Lower leg skin (tissue), 3 donors: Measurements from ENCODE around the gene EPC1.

Experiments
- POLR2A ChIP-seq, 2 donors: fragments of 450-650 bp; IDR thresholded peaks; one replicate each; pipeline ENCODE4 v1.6.1; 2016 to 2017; ENCODE audit warnings: antibody characterized with exemption in 2 of 2, mild to moderate bottlenecking in 1 of 2, moderate library complexity in 1 of 2
- TF ChIP-seq, protein P1 (sequence below), 3 donors: fragments of 450-650 bp; IDR thresholded peaks; one replicate each; pipeline ENCODE4 v1.5.1; 2016; ENCODE audit warnings: antibody characterized with exemption in 3 of 3, mild to moderate bottlenecking in 3 of 3, moderate library complexity in 2 of 3

GRCh38 chr10:32271617-32272016 is 75.3 kb downstream of the EPC1 start:
- TF ChIP-seq, protein P1, sequence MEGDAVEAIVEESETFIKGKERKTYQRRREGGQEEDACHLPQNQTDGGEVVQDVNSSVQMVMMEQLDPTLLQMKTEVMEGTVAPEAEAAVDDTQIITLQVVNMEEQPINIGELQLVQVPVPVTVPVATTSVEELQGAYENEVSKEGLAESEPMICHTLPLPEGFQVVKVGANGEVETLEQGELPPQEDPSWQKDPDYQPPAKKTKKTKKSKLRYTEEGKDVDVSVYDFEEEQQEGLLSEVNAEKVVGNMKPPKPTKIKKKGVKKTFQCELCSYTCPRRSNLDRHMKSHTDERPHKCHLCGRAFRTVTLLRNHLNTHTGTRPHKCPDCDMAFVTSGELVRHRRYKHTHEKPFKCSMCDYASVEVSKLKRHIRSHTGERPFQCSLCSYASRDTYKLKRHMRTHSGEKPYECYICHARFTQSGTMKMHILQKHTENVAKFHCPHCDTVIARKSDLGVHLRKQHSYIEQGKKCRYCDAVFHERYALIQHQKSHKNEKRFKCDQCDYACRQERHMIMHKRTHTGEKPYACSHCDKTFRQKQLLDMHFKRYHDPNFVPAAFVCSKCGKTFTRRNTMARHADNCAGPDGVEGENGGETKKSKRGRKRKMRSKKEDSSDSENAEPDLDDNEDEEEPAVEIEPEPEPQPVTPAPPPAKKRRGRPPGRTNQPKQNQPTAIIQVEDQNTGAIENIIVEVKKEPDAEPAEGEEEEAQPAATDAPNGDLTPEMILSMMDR (IDR thresholded peaks at IDR 0.05), result no peak
- TF ChIP-seq POLR2A (IDR thresholded peaks at IDR 0.05), result no peak
